HCT116 (cell line): ENCODE results near the gene ST8SIA2.

Source experiments
- ATF3 ChIP-seq: IDR thresholded peaks from 2 replicates; pipeline ENCODE4 v1.6.1; 2012
- EGR1 ChIP-seq: IDR thresholded peaks from 2 replicates; pipeline ENCODE4 v1.6.1; 2012; ENCODE audit warnings: low read depth
- EZH2 ChIP-seq: fragments of 200-600 bp; sonication (generic); IDR thresholded peaks from 2 replicates; pipeline ENCODE4 v1.6.1; 2017; ENCODE audit warnings: antibody characterized with exemption, mixed run types
- POLR2A ChIP-seq: IDR thresholded peaks from 2 replicates; pipeline ENCODE4 v1.7.0; 2011; ENCODE audit warnings: borderline replicate concordance; ENCODE audit not compliant: insufficient read depth, insufficient read length; ENCODE audit errors: extremely low read depth
- SIN3A ChIP-seq: IDR thresholded peaks from 2 replicates; pipeline ENCODE4 v1.6.1; 2012; ENCODE audit warnings: low read depth
- SRF ChIP-seq: IDR thresholded peaks from 2 replicates; pipeline ENCODE4 v1.6.1; 2012; ENCODE audit warnings: low read depth
- ZFX ChIP-seq: fragments of 450-650 bp; IDR thresholded peaks from 2 replicates; pipeline ENCODE4 v1.6.1; 2017
- ZNF274 ChIP-seq: fragments of 200-500 bp; sonication (Bioruptor generic); IDR thresholded peaks from 2 replicates; pipeline ENCODE4 v1.6.1; 2014; ENCODE audit warnings: mild to moderate bottlenecking, low read depth, low read length, inconsistent platforms
- TF ChIP-seq, protein P1 (sequence below), 3 experiments: fragments of 200-600 bp in 1 of 3; sonication (generic) in 1 of 3; IDR thresholded peaks in 2 of 3; conservative IDR thresholded peaks in 1 of 3; 2 replicates each; pipeline ENCODE4 v1.5.1; 2012 to 2017; ENCODE audit warnings: low read depth in 2 of 3, low read length in 2 of 3, antibody characterized with exemption in 1 of 3, borderline replicate concordance in 1 of 3, control low read depth in 1 of 3, mild to moderate bottlenecking in 1 of 3, mixed read lengths in 1 of 3, mixed run types in 1 of 3, moderate library complexity in 1 of 3; ENCODE audit not compliant: insufficient read depth in 1 of 3

DNA sequence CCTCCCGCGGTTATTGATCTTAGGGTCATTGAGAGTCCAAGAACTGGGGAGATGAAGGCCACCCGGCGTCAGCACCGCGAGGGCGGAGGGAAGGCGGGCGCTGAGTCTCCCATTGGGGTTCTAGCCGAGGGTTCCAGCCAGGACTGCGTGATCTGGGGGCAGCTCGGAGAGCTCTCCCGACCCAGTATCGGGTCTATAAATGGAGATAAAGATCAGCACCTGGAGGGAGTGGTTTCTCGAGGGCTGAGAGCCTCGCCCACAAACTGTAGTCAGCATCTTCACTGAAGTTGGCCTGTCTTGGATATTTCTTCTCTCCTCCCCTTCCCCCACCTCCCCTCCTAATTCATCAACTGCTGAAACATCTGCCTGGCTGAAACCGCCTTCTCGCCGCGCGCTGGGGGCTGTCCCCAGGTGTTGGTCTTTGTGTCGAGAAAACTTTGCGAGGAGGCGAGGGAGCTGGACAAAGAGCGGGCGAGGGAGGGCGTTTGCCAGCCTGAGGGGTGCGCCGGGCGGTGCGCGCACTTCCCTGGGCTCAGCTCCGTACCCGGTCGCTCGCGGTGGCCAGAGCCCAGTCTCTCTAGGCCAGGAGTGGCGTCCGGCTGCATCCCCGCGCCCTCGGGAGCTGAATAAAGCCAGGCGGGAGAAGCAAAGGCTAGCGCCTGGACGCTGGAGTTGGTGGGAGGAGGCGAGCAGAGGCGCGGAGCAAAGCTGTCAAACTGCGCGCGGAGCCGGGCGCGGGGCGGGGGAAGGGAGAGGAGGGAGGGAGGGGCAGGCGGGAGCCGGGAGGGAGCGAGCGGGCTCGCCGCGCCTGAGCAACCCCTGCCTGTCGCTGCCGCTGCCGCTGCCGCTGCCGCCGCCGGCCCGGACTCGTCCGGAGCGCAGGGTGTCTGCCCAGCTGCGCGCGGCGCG, at the start of gene ST8SIA2:
- TF ChIP-seq, protein P1, sequence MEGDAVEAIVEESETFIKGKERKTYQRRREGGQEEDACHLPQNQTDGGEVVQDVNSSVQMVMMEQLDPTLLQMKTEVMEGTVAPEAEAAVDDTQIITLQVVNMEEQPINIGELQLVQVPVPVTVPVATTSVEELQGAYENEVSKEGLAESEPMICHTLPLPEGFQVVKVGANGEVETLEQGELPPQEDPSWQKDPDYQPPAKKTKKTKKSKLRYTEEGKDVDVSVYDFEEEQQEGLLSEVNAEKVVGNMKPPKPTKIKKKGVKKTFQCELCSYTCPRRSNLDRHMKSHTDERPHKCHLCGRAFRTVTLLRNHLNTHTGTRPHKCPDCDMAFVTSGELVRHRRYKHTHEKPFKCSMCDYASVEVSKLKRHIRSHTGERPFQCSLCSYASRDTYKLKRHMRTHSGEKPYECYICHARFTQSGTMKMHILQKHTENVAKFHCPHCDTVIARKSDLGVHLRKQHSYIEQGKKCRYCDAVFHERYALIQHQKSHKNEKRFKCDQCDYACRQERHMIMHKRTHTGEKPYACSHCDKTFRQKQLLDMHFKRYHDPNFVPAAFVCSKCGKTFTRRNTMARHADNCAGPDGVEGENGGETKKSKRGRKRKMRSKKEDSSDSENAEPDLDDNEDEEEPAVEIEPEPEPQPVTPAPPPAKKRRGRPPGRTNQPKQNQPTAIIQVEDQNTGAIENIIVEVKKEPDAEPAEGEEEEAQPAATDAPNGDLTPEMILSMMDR (IDR thresholded peaks at IDR 0.05 in 2 of 3, conservative IDR thresholded peaks at IDR 0.05 in 1 of 3; ENCODE audit: borderline replicate concordance in 1 of 3, insufficient read depth in 1 of 3, low read depth in 2 of 3, low read length in 2 of 3): no peak
- no peak for TF ChIP-seq EZH2
- no peak for TF ChIP-seq SIN3A
- TF ChIP-seq ZNF274: no peak
- no peak for TF ChIP-seq ATF3
- no peak for TF ChIP-seq POLR2A
- TF ChIP-seq SRF: no peak
- TF ChIP-seq ZFX: no peak
- TF ChIP-seq EGR1: no peak
